IMR-90 (cell line): Measurements from ENCODE around the gene APLF. TPM values are rescaled to one million over a fixed set of nuclear protein-coding genes. Genes with fewer than 3 reads are reported as not detected.

Experiments used
- ATAC-seq: fragments of 200-7000 bp; cut with Tn5 transposase; 2 replicates; pipeline ENCODE4 v1.9.1; 2020; ENCODE audit warnings: low read depth, mild to moderate bottlenecking, moderate library complexity
- BruUV-seq: library from RNA; stranded (reverse); fragments of 400-500 nt; replicated peaks from 2 replicates; lab custom pipeline; 2021; lab: Mats Ljungman, UMichigan
- CTCF ChIA-PET: fragments of 300-600 bp; formaldehyde crosslinking; extraction: SDS; loops from one replicate; lab custom pipeline; 2021; ENCODE audit warnings: antibody characterized with exemption; lab: Yijun Ruan, JAX
- POLR2A ChIA-PET: fragments of 300-600 bp; sonication (Branson Sonifier 250); formaldehyde crosslinking; loops from one replicate; lab custom pipeline; 2022; ENCODE audit warnings: antibody characterized with exemption; ENCODE audit not compliant: unreplicated experiment; lab: Charles Lee
- DNase-seq: peaks from one replicate; pipeline ENCODE4 v3.0.0; 2013
- H2AFZ ChIP-seq: replicated peaks from 2 replicates; pipeline ENCODE3; 2013; ENCODE audit warnings: low read length, mild to moderate bottlenecking; ENCODE audit not compliant: poor library complexity
- H2AK5ac ChIP-seq: 2 replicates; pipeline ENCODE4 v1.6.1; 2013; ENCODE audit warnings: low read depth, low read length, inconsistent platforms
- H2AK9ac ChIP-seq: replicated peaks from 2 replicates; pipeline ENCODE3; 2013; ENCODE audit warnings: mild to moderate bottlenecking, low read depth, low read length, moderate library complexity; ENCODE audit not compliant: poor library complexity
- H2BK120ac ChIP-seq: 2 replicates; pipeline ENCODE4 v1.6.1; 2013; ENCODE audit warnings: low read depth, low read length, inconsistent platforms
- H2BK15ac ChIP-seq: 3 replicates; pipeline ENCODE4 v1.6.1; 2013; ENCODE audit warnings: low read depth, low read length, inconsistent platforms
- H2BK20ac ChIP-seq: 2 replicates; pipeline ENCODE4 v1.6.1; 2013; ENCODE audit warnings: low read depth, mild to moderate bottlenecking, inconsistent platforms, low read length, moderate library complexity
- H2BK5ac ChIP-seq: 2 replicates; pipeline ENCODE4 v1.6.1; 2013; ENCODE audit warnings: mild to moderate bottlenecking, low read depth, low read length, inconsistent platforms; ENCODE audit not compliant: poor library complexity, severe bottlenecking
- H3K14ac ChIP-seq: replicated peaks from 2 replicates; pipeline ENCODE4 v1.6.1; 2013; ENCODE audit warnings: low read depth, low read length, inconsistent platforms
- H3K18ac ChIP-seq: 2 replicates; pipeline ENCODE4 v1.6.1; 2013; ENCODE audit warnings: low read depth, low read length, control low read depth
- H3K23ac ChIP-seq: 2 replicates; pipeline ENCODE4 v1.6.1; 2013; ENCODE audit warnings: low read depth, low read length, inconsistent platforms
- H3K27ac ChIP-seq: 2 replicates; pipeline ENCODE4 v1.5.1; 2013; ENCODE audit warnings: mild to moderate bottlenecking, control low read depth, low read length; ENCODE audit not compliant: insufficient read depth
- H3K27me3 ChIP-seq: 2 replicates; pipeline ENCODE4 v1.6.1; 2013; ENCODE audit warnings: low read length; ENCODE audit not compliant: control insufficient read depth, insufficient read depth
- H3K36me3 ChIP-seq: 2 replicates; pipeline ENCODE4 v1.6.1; 2013; ENCODE audit warnings: low read length, mixed read lengths; ENCODE audit not compliant: control insufficient read depth, insufficient read depth
- H3K4ac ChIP-seq: 2 replicates; pipeline ENCODE4 v1.6.1; 2013; ENCODE audit warnings: low read depth, low read length, inconsistent platforms
- H3K4me1 ChIP-seq: 2 replicates; pipeline ENCODE4 v1.6.1; 2013; ENCODE audit warnings: low read length, mixed read lengths; ENCODE audit not compliant: control insufficient read depth, insufficient read depth
- H3K4me2 ChIP-seq: 2 replicates; pipeline ENCODE4 v1.6.1; 2013; ENCODE audit warnings: low read depth, mild to moderate bottlenecking, control low read depth, low read length, moderate library complexity
- H3K4me3 ChIP-seq: 2 replicates; pipeline ENCODE4 v1.5.1; 2013; ENCODE audit warnings: low read depth, mild to moderate bottlenecking, control low read depth, low read length, moderate library complexity; ENCODE audit not compliant: insufficient read depth
- H3K56ac ChIP-seq: 2 replicates; pipeline ENCODE4 v1.6.1; 2013; ENCODE audit warnings: low read length, inconsistent platforms; ENCODE audit not compliant: insufficient read depth; ENCODE audit errors: extremely low read depth
- H3K79me1 ChIP-seq, 2 experiments: 2 replicates each; pipeline ENCODE4 v1.6.1; 2013; ENCODE audit warnings: low read length in 2 of 2, inconsistent platforms in 1 of 2, low read depth in 1 of 2
- H3K9ac ChIP-seq: 2 replicates; pipeline ENCODE4 v1.6.1; 2013; ENCODE audit warnings: low read depth, low read length, control low read depth
- H3K9me1 ChIP-seq: 2 replicates; pipeline ENCODE4 v1.6.1; 2013; ENCODE audit warnings: low read length, inconsistent platforms; ENCODE audit not compliant: insufficient read depth
- H3K9me3 ChIP-seq: 2 replicates; pipeline ENCODE4 v1.6.1; 2013; ENCODE audit warnings: low read length; ENCODE audit not compliant: control insufficient read depth, insufficient read depth
- H4K20me1 ChIP-seq: 2 replicates; pipeline ENCODE4 v1.6.1; 2013; ENCODE audit warnings: low read length, inconsistent platforms; ENCODE audit not compliant: insufficient read depth
- H4K5ac ChIP-seq: 2 replicates; pipeline ENCODE4 v1.6.1; 2013; ENCODE audit warnings: mild to moderate bottlenecking, low read depth, low read length, control low read depth
- H4K8ac ChIP-seq, 2 experiments: 2 replicates each; pipeline ENCODE4 v1.6.1; 2013; ENCODE audit warnings: low read depth in 2 of 2, low read length in 2 of 2, control low read depth in 1 of 2, inconsistent platforms in 1 of 2
- H4K91ac ChIP-seq: 2 replicates; pipeline ENCODE4 v1.6.1; 2013; ENCODE audit warnings: low read depth, low read length, inconsistent platforms; ENCODE audit not compliant: insufficient read depth
- MAZ ChIP-seq: IDR thresholded peaks from 2 replicates; pipeline ENCODE4 v1.6.1; 2012; ENCODE audit warnings: low read depth, mild to moderate bottlenecking, low read length, improper control_type of control experiment, moderate library complexity, borderline replicate concordance
- POLR2A ChIP-seq: IDR thresholded peaks from 2 replicates; pipeline ENCODE4 v1.6.1; 2012; ENCODE audit warnings: mild to moderate bottlenecking, low read depth, low read length
- USF2 ChIP-seq: fragments of 150-350 bp; IDR thresholded peaks from 2 replicates; pipeline ENCODE4 v1.6.1; 2017; ENCODE audit warnings: mild to moderate bottlenecking, antibody characterized with exemption, low read length, low read depth
- WGBS, 2 experiments: methylation state at CpG; one replicate each; pipeline versions ENCODE4 v1.1.5 to v1.1.7; 2013; ENCODE audit warnings: missing lambda C conversion rate in 2 of 2; ENCODE audit not compliant: insufficient read length in 1 of 2; ENCODE audit errors: extremely low coverage in 2 of 2; 5-methylcytosine and 5-hydroxymethylcytosine counted together
- dilution Hi-C: fragments of 300-500 bp; cut with HindIII; formaldehyde crosslinking; loops from one replicate; pipeline ENCODE4 v1.14.3; 2018; ENCODE audit warnings: low sequenced_read_pairs; ENCODE audit not compliant: unreplicated experiment
- in situ Hi-C: fragments of 300-500 bp; cut with MboI; formaldehyde crosslinking; loops from 3 replicates; pipeline ENCODE4 v1.14.3; 2019; ENCODE audit warnings: low sequenced_read_pairs, inconsistent platforms, mixed read lengths
- intact Hi-C: fragments of 100-400 bp; cut with micrococcal nuclease; formaldehyde crosslinking; loops from 2 replicates; pipeline ENCODE4 v1.10.0; 2022
- polyA plus RNA-seq, 3 experiments: library from polyadenylated mRNA; depleted of rRNA; stranded (reverse); fragments of >200 nt; gene quantifications; 2 replicates each; pipeline ENCODE4 v1.2.3, GENCODE V29; 2012; ENCODE audit warnings: low replicate concordance in 1 of 3
- total RNA-seq: library from RNA; depleted of rRNA; stranded (reverse); fragments of >200 nt; gene quantifications from 2 replicates; pipeline ENCODE4 v1.2.3, GENCODE V29; 2012

The APLF gene
- total and polyA plus RNA-seq, 2 of the 4 experiments (the other 2 are of a cell fraction): 1.5 to 2.3 TPM

GRCh38 chr2:68506170-68506569 lies 38.8 kb downstream of the APLF start:
- no peak overlapping the region for H3K4ac ChIP-seq
- no peaks in the 10 kb centered on the region for H3K27me3 ChIP-seq
- no peak for TF ChIP-seq USF2
- no peak for TF ChIP-seq MAZ
- no peak for TF ChIP-seq POLR2A
- ChIA-PET CTCF (interaction anchor here (1.0 kb wide), 1 partner anchor 89 kb away, joined by 3 read pairs; no protein-coding TSS in a partner anchor), POLR2A (no interaction called here)
- no peaks in the 10 kb centered on the region for H3K9me3 ChIP-seq
- no peak overlapping the region for H3K56ac ChIP-seq
- H2BK15ac ChIP-seq: no peak overlapping the region
- H2AK5ac ChIP-seq: no peak overlapping the region
- DNase-seq (no peak), ATAC-seq (no peak)
- H2AFZ ChIP-seq: no peak overlapping the region
- H2AK9ac ChIP-seq: no peak overlapping the region
- H2BK120ac ChIP-seq: no peak overlapping the region
- no peaks in the 10 kb centered on the region for H3K36me3 ChIP-seq
- no peak overlapping the region for H4K5ac ChIP-seq
- no peaks in the 10 kb centered on the region for H3K9me1 ChIP-seq
- no peak overlapping the region for H3K4me2 ChIP-seq
- intact Hi-C loops (no loop called here), in situ Hi-C loops (no loop called here), dilution Hi-C loops (no loop called here)
- H2BK20ac ChIP-seq: no peak overlapping the region
- no peak overlapping the region for H3K23ac ChIP-seq
- no peak overlapping the region for H4K91ac ChIP-seq
- WGBS, 2 experiments: no CpG with 5 or more reads among the region's 3 CpGs
- H4K20me1 ChIP-seq: no peaks in the 10 kb centered on the region
- H3K79me1 ChIP-seq: no peaks in the 10 kb centered on the region
- H4K8ac ChIP-seq: no peak overlapping the region
- no peak overlapping the region for H2BK5ac ChIP-seq
- H3K4me1 ChIP-seq: no peaks in the 10 kb centered on the region
- no peak overlapping the region for H3K9ac ChIP-seq
- no TSS peak for BruUV-seq
- H3K18ac ChIP-seq: no peak overlapping the region
- H3K4me3 ChIP-seq: no peak overlapping the region
- H3K27ac ChIP-seq: no peak overlapping the region
- H3K14ac ChIP-seq: no peak overlapping the region
